Fibroblast of lung (primary cell): ENCODE data around the gene BCO1.

ENCODE experiments used
- EZH2 ChIP-seq: IDR thresholded peaks from 2 replicates; pipeline ENCODE4 v1.5.1; 2012; ENCODE audit warnings: low read length, control low read depth, mild to moderate bottlenecking; ENCODE audit errors: missing control alignments
- TF ChIP-seq, protein P1 (sequence below), 2 donors: IDR thresholded peaks in 1 of 2; conservative IDR thresholded peaks in 1 of 2; 1 replicate in 1 of 2; 2 replicates in 1 of 2; pipeline ENCODE4 v1.5.1; 2011 to 2012; ENCODE audit warnings: low read length in 2 of 2, control low read depth in 1 of 2, inconsistent platforms in 1 of 2, low read depth in 1 of 2, mild to moderate bottlenecking in 1 of 2

DNA sequence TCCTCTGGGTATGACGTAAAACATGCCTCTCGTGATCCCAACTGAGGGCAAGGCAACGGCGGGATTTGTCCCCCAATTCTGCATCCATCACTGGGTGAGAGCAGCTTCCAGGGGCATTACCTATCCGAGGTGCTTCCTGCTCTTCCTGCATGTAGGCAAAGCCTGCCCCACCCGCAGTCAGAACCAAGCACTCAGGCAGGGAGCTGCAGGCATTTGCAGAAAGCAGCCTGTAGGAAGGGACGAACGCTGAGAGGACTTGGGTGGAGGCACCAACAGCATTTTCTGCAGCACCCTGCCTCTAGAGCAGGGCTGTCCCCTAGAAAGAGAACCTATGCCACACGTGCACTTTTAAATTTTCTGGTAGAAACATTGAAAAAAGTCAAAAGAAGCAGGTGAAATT, 5.5 kb downstream of the BCO1 start:
- TF ChIP-seq, protein P1, sequence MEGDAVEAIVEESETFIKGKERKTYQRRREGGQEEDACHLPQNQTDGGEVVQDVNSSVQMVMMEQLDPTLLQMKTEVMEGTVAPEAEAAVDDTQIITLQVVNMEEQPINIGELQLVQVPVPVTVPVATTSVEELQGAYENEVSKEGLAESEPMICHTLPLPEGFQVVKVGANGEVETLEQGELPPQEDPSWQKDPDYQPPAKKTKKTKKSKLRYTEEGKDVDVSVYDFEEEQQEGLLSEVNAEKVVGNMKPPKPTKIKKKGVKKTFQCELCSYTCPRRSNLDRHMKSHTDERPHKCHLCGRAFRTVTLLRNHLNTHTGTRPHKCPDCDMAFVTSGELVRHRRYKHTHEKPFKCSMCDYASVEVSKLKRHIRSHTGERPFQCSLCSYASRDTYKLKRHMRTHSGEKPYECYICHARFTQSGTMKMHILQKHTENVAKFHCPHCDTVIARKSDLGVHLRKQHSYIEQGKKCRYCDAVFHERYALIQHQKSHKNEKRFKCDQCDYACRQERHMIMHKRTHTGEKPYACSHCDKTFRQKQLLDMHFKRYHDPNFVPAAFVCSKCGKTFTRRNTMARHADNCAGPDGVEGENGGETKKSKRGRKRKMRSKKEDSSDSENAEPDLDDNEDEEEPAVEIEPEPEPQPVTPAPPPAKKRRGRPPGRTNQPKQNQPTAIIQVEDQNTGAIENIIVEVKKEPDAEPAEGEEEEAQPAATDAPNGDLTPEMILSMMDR (conservative IDR thresholded peaks at IDR 0.05 in 1 of 2, IDR thresholded peaks at IDR 0.05 in 1 of 2; ENCODE audit: low read depth in 1 of 2, low read length in 2 of 2): no peak
- TF ChIP-seq EZH2: no peak
